ENCODE measurements around the gene CCNY.
"Not testable (repeated sequence)": the region's sequence is repeated elsewhere in the genome, so short reads cannot be mapped to it uniquely, and the experiment has no call there.

CCNY gene

GRCh38 chr10:35335133-35336083 lies 901 bp upstream of the CCNY start:
- DNase-seq = peak in 1 of 2 experiments; percentile 13

GRCh38 chr10:35336921-35337823 lies 863 bp downstream of the CCNY start:
- DNase-seq = peak; percentile 9 to 28

DNA sequence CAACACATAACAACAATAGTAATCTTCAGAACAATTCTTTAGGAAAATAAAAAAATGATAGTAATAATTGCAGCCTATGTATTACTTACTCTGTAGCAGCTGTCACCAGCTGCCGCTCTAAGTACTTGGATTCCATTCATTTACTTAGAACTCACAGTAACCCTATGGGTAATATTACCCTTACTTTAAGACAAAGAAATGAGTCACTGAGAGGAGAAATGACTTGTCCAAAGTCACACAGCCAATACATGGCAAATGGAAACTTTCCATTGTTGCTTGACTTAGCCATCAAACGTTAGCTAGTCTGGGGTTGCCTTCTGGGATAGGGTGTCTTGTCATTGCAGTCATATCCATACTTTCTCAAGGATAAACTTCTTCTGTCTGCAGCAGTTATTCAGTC lies 3.6 kb downstream of the CCNY start:
- no peak for DNase-seq

GRCh38 chr10:35340975-35341374 lies 4.7 kb downstream of the CCNY start:
- no peak for DNase-seq

DNA sequence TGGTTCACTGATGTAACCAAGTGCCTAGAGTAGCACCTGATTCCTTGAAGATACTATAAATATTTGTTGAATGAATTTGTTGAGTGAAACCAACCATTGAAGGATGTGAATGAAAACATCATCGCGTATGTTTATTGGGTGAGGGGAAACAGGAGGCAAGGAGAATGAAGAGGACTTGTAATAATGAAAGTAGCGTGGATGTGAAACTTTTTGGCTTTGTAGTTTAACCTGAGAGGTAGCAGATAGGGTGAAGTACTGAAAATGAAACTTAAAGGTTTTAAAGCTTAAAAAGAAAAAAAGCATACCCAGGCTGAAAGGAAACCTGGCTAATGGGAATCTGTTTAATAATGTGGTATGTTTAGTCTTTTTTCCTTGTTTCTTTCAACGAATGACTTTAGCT lies 5.2 kb downstream of the CCNY start:
- DNase-seq = no peak

- DNase-seq = no peak
Measured at GRCh38 chr10:35342183-35342753, 6.0 kb downstream of the CCNY start.

DNA sequence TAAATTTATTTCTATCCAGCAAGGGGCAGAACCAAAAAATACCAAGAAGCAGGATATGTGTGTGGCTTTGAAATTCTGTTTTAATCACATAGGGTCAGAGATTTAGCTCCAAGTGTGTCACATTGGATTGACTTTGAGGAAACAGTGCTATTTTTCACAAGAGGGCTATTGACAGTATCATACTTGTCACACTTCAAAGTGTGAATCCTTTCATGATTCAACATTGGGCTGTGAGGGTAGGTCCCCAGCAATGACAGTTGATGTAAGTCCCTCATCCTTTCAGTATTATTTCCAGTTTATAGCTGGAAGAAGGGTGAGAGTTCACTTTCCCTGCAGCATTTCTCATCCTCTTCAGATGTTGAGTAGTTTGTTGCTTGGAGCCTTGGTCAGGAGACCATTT lies 7.4 kb downstream of the CCNY start:
- DNase-seq = no peak

GRCh38 chr10:35345383-35345742 lies 9.1 kb downstream of the CCNY start:
- no peak for DNase-seq

GRCh38 chr10:35346248-35346647 lies 9.9 kb downstream of the CCNY start:
- no peak for DNase-seq

DNA sequence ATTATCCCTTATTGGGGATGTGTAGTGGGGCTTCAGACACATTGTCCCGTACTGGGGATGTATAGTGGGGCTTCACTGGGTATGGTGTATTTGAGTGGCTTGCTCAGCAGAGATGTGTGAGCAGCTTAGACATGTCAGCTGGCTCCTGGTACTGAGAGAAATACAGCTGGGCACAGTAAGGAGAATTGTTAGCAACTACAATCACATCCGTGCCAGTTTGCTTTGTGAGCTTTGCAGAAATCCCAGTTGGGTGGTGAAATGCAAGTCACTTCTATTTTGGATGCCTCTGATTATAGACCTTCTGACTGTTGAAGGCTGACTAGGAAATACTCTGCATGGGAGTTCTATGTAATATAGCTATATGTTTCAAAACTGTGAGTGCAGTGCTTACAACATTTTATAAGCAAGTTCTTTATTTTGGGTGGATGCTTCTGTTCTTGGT lies 10.8 kb downstream of the CCNY start:
- no peak for DNase-seq

GRCh38 chr10:35347899-35348608 lies 11.7 kb downstream of the CCNY start:
- no peak for DNase-seq

- no peak for DNase-seq
Measured at GRCh38 chr10:35348609-35349388, 12.5 kb downstream of the CCNY start.

- no peak for DNase-seq
Measured at GRCh38 chr10:35349389-35349915, 13.1 kb downstream of the CCNY start.

DNA sequence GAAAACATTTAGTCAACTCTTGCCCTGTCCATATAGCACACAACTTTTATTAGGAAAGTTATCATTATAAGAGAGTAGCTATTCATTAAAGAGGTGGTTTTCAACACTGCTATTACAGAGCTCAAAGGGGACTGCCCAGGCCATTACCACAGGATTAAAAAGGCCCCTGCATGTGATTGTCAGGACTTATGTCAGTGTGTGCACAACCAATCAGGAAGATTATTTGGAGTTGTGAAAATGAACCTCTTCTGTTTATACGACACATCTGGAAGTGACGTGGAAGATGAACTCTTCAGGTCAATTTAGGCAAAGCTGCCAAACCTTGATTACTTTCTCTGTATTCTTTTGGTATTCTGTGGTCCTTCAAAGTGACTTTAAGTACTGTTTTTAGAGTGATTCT lies 14.7 kb downstream of the CCNY start:
- DNase-seq = no peak

- DNase-seq = no peak
Measured at GRCh38 chr10:35352097-35352496, 15.8 kb downstream of the CCNY start.

DNA sequence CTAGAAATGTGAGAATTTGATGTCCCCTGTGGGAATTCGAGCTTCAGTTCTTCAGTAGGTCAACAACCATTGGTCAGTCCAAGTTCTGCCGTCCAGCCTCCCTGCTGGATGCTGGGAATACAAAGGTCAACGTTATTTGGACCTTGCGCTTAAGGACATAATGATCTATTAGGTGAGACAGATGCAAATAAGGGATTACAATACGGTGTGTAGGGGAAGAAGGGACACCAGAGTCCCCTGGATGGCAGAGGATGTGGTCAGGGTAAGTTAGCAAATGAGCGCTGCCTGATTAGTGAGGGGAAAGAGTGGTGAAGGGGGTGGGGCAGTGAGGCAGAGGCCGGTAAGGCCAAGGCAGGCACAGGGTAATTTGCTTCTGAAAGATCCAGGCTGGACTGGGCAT lies 16.2 kb downstream of the CCNY start:
- DNase-seq = no peak

GRCh38 chr10:35353395-35353794 lies 17.1 kb downstream of the CCNY start:
- DNase-seq = no peak

GRCh38 chr10:35353805-35354204 lies 17.5 kb downstream of the CCNY start:
- DNase-seq = no peak

DNA sequence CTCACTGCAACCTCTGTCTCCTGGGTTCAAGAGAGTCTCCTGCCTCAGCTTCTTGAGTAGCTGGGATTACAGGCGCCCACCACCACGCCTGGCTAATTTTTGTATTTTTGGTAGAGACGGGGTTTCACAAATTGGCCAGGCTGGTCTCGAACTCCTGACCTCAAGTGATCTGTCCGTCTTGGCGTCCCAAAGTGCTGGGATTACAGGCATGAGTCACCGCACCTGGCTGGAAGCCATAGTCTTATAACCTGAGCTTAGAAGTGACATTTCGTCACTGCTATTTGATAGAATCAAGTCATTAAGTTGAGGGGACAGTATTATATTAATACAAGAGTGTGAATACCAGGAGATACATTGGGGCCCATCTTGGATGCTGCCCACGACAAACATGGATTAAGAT lies 17.9 kb downstream of the CCNY start:
- not testable (repeated sequence) for DNase-seq

DNA sequence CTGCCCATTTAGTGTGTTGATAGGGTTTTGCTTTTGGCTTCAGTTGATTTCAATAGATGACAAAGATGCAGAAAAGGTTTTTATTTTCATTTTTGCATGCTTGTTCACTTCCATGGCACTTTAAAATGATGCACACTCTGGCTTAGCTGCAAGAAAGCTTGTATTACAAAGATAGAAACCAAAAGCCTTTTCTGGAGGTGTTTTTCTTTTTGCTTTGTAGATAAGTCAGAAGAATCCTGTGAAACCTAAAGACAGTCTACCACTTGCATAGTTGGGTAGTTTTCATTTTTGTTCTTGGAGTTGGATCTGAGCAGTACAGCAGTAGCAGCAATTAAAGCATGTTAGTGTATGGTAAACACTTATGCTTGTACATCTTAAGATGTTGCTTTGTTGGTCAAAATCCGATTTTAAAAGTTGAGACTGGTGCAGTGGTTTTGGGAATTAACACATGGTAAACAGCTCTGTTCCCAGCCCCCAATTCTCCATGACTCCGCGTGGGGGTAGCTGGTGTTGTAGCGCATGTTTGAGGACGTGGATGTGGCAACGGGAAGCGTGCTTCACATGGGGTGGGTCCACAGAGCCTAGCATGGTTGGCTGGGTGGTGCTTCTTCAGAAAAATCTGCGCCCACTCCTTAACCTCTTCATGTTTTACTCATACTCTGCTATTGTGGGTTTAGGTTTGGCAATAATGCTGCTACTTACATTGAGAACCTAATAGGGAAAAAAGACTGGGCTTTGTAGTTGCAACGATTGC lies 19.8 kb downstream of the CCNY start:
- no peak for DNase-seq

- DNase-seq = no peak
Measured at GRCh38 chr10:35356725-35357092, 20.4 kb downstream of the CCNY start.
